ENCODE results near the gene CARD10. TPM values are rescaled to one million over a fixed set of nuclear protein-coding genes. Genes with fewer than 3 reads are reported as not detected.

The CARD10 gene
- total and polyA plus RNA-seq, 4 donors: 7.8 to 14.0 (median 8.4) TPM

DNA sequence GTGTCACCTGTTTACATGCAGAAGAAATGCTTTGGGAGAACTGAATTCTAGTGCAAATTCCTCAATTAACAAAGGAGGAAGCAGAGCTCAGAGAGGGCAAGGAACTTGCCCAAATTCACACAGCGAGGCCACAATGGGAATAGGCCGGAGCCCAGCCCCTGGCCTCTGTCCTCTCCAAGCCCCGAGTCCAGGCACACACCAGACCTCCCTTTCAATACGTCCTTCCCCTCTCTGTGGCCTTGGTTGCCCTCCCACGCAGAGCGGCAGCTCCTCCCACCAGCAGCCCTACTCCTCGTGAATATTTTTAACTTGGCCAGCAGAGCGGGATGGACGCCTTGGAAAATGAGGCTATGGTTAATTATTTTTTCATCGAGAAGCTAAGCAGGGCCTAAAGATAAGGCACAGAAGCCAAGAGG lies 1.6 kb upstream of the CARD10 start:
- H3K9ac ChIP-seq (ENCODE audit: low read depth in 1 of 2, low read length in 2 of 2): no peak overlapping the region

More for the DNA sequence above, 1.6 kb upstream of the CARD10 start:
- H3K36me3 ChIP-seq (ENCODE audit: control insufficient read depth in 4 of 4, insufficient read depth in 3 of 4, low read depth in 1 of 4, low read length in 3 of 4): no peaks in the 10 kb centered on the region
- H3K27me3 ChIP-seq (ENCODE audit: control insufficient read depth in 4 of 4, insufficient read depth in 4 of 4, low read length in 3 of 4): no peaks in the 10 kb centered on the region
- H3K9me3 ChIP-seq (ENCODE audit: control insufficient read depth in 4 of 4, low read length in 3 of 4): no peaks in the 10 kb centered on the region
- TF ChIP-seq NR2F2 (IDR thresholded peaks at IDR 0.05): no peak
- no peak for TF ChIP-seq JUND (IDR thresholded peaks at IDR 0.05)
- TF ChIP-seq FOXA1 (IDR thresholded peaks at IDR 0.05): no peak
- no peak for TF ChIP-seq TAF1 (conservative IDR thresholded peaks at IDR 0.05)
- TF ChIP-seq FOXA2 (IDR thresholded peaks at IDR 0.05): no peak
- TF ChIP-seq YY1 (IDR thresholded peaks at IDR 0.05): no peak
- TF ChIP-seq, protein P1, sequence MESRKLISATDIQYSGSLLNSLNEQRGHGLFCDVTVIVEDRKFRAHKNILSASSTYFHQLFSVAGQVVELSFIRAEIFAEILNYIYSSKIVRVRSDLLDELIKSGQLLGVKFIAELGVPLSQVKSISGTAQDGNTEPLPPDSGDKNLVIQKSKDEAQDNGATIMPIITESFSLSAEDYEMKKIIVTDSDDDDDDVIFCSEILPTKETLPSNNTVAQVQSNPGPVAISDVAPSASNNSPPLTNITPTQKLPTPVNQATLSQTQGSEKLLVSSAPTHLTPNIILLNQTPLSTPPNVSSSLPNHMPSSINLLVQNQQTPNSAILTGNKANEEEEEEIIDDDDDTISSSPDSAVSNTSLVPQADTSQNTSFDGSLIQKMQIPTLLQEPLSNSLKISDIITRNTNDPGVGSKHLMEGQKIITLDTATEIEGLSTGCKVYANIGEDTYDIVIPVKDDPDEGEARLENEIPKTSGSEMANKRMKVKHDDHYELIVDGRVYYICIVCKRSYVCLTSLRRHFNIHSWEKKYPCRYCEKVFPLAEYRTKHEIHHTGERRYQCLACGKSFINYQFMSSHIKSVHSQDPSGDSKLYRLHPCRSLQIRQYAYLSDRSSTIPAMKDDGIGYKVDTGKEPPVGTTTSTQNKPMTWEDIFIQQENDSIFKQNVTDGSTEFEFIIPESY (IDR thresholded peaks at IDR 0.05): no peak
- TF ChIP-seq HNF4G (IDR thresholded peaks at IDR 0.05): no peak
- no peak for TF ChIP-seq RAD21 (IDR thresholded peaks at IDR 0.05)
- TF ChIP-seq, protein P2, sequence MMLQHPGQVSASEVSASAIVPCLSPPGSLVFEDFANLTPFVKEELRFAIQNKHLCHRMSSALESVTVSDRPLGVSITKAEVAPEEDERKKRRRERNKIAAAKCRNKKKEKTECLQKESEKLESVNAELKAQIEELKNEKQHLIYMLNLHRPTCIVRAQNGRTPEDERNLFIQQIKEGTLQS (IDR thresholded peaks at IDR 0.05): no peak
- no peak for TF ChIP-seq SP1 (IDR thresholded peaks at IDR 0.05)
- TF ChIP-seq EGR1 (IDR thresholded peaks at IDR 0.05; ENCODE audit: low read depth in 2 of 2): no peak
- TF ChIP-seq RXRA (IDR thresholded peaks at IDR 0.05): no peak
- TF ChIP-seq GABPA (IDR thresholded peaks at IDR 0.05 in 1 of 2, conservative IDR thresholded peaks at IDR 0.05 in 1 of 2): no peak
- TF ChIP-seq, protein P3, sequence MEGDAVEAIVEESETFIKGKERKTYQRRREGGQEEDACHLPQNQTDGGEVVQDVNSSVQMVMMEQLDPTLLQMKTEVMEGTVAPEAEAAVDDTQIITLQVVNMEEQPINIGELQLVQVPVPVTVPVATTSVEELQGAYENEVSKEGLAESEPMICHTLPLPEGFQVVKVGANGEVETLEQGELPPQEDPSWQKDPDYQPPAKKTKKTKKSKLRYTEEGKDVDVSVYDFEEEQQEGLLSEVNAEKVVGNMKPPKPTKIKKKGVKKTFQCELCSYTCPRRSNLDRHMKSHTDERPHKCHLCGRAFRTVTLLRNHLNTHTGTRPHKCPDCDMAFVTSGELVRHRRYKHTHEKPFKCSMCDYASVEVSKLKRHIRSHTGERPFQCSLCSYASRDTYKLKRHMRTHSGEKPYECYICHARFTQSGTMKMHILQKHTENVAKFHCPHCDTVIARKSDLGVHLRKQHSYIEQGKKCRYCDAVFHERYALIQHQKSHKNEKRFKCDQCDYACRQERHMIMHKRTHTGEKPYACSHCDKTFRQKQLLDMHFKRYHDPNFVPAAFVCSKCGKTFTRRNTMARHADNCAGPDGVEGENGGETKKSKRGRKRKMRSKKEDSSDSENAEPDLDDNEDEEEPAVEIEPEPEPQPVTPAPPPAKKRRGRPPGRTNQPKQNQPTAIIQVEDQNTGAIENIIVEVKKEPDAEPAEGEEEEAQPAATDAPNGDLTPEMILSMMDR (IDR thresholded peaks at IDR 0.05; ENCODE audit: low read depth, low read length, missing input control): no peak
- TF ChIP-seq, protein P4, sequence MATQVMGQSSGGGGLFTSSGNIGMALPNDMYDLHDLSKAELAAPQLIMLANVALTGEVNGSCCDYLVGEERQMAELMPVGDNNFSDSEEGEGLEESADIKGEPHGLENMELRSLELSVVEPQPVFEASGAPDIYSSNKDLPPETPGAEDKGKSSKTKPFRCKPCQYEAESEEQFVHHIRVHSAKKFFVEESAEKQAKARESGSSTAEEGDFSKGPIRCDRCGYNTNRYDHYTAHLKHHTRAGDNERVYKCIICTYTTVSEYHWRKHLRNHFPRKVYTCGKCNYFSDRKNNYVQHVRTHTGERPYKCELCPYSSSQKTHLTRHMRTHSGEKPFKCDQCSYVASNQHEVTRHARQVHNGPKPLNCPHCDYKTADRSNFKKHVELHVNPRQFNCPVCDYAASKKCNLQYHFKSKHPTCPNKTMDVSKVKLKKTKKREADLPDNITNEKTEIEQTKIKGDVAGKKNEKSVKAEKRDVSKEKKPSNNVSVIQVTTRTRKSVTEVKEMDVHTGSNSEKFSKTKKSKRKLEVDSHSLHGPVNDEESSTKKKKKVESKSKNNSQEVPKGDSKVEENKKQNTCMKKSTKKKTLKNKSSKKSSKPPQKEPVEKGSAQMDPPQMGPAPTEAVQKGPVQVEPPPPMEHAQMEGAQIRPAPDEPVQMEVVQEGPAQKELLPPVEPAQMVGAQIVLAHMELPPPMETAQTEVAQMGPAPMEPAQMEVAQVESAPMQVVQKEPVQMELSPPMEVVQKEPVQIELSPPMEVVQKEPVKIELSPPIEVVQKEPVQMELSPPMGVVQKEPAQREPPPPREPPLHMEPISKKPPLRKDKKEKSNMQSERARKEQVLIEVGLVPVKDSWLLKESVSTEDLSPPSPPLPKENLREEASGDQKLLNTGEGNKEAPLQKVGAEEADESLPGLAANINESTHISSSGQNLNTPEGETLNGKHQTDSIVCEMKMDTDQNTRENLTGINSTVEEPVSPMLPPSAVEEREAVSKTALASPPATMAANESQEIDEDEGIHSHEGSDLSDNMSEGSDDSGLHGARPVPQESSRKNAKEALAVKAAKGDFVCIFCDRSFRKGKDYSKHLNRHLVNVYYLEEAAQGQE (IDR thresholded peaks at IDR 0.05): no peak
- no peak for TF ChIP-seq HNF4A (conservative IDR thresholded peaks at IDR 0.05)
- TF ChIP-seq, protein P5, sequence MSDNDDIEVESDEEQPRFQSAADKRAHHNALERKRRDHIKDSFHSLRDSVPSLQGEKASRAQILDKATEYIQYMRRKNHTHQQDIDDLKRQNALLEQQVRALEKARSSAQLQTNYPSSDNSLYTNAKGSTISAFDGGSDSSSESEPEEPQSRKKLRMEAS (IDR thresholded peaks at IDR 0.05): no peak
- no peak overlapping the region for H3K27ac ChIP-seq (ENCODE audit: low read depth in 1 of 2, low read length in 2 of 2)
- no peak overlapping the region for H3K4me3 ChIP-seq (ENCODE audit: low read depth in 1 of 3, low read length in 3 of 3)
- 65% methylated on average over 10 of the region's 10 CpGs for WGBS
- peaks cover 0 to 18% (median 9%) of the 10 kb centered on the region in 4 donors for H3K4me1 ChIP-seq (ENCODE audit: control insufficient read depth in 4 of 4, insufficient read depth in 4 of 4, low read length in 3 of 4)
- no peak for DNase-seq (ENCODE audit: low spot score)

Measured in liver (tissue), 9 donors.